ENCODE data around the gene RAB39A.

RAB39A gene

GRCh38 chr11:107999759-108000455 is 71.7 kb downstream of the RAB39A start:
- Histone ChIP-seq H3K4me3 (ENCODE audit: low read length in 2 of 2) (no peak overlapping the region), H3K27me3 (ENCODE audit: control insufficient read depth in 1 of 2, insufficient read depth in 2 of 2, low read length in 2 of 2) (no peaks in the 10 kb centered on the region), H3K4me1 (ENCODE audit: control insufficient read depth, insufficient read depth, low read length) (no peaks in the 10 kb centered on the region), H3K27ac (ENCODE audit: low read length) (no peak overlapping the region), H3K9me3 (ENCODE audit: control insufficient read depth in 2 of 2, low read length in 2 of 2) (no peaks in the 10 kb centered on the region), H3K36me3 (ENCODE audit: control insufficient read depth in 2 of 2, insufficient read depth in 2 of 2, low read length in 2 of 2) (no peaks in the 10 kb centered on the region), H3K9ac (ENCODE audit: low read length in 2 of 2) (no peak overlapping the region)

GRCh38 chr11:108002476-108002875 is 74.2 kb downstream of the RAB39A start:
- Histone ChIP-seq H3K36me3 (ENCODE audit: control insufficient read depth in 2 of 2, insufficient read depth in 2 of 2, low read length in 2 of 2) (no peaks in the 10 kb centered on the region), H3K9me3 (ENCODE audit: control insufficient read depth in 2 of 2, low read length in 2 of 2) (no peaks in the 10 kb centered on the region), H3K9ac (ENCODE audit: low read length in 2 of 2) (no peak overlapping the region), H3K4me1 (ENCODE audit: control insufficient read depth, insufficient read depth, low read length) (no peaks in the 10 kb centered on the region), H3K27me3 (ENCODE audit: control insufficient read depth in 1 of 2, insufficient read depth in 2 of 2, low read length in 2 of 2) (no peaks in the 10 kb centered on the region), H3K4me3 (ENCODE audit: low read length in 2 of 2) (no peak overlapping the region), H3K27ac (ENCODE audit: low read length) (no peak overlapping the region)

GRCh38 chr11:108003623-108004022 is 75.4 kb downstream of the RAB39A start:
- Histone ChIP-seq H3K9ac (ENCODE audit: low read length in 2 of 2) (no peak overlapping the region), H3K4me3 (ENCODE audit: low read length in 2 of 2) (no peak overlapping the region), H3K4me1 (ENCODE audit: control insufficient read depth, insufficient read depth, low read length) (peaks cover 2% of the 10 kb centered on the region), H3K36me3 (ENCODE audit: control insufficient read depth in 2 of 2, insufficient read depth in 2 of 2, low read length in 2 of 2) (no peaks in the 10 kb centered on the region), H3K27ac (ENCODE audit: low read length) (no peak overlapping the region), H3K27me3 (ENCODE audit: control insufficient read depth in 1 of 2, insufficient read depth in 2 of 2, low read length in 2 of 2) (no peaks in the 10 kb centered on the region), H3K9me3 (ENCODE audit: control insufficient read depth in 2 of 2, low read length in 2 of 2) (no peaks in the 10 kb centered on the region)

- Histone ChIP-seq H3K27ac (ENCODE audit: low read length) (no peak overlapping the region), H3K9ac (ENCODE audit: low read length in 2 of 2) (no peak overlapping the region), H3K27me3 (ENCODE audit: control insufficient read depth in 1 of 2, insufficient read depth in 2 of 2, low read length in 2 of 2) (no peaks in the 10 kb centered on the region), H3K9me3 (ENCODE audit: control insufficient read depth in 2 of 2, low read length in 2 of 2) (no peaks in the 10 kb centered on the region), H3K36me3 (ENCODE audit: control insufficient read depth in 2 of 2, insufficient read depth in 2 of 2, low read length in 2 of 2) (no peaks in the 10 kb centered on the region), H3K4me1 (ENCODE audit: control insufficient read depth, insufficient read depth, low read length) (peaks cover 5% of the 10 kb centered on the region), H3K4me3 (ENCODE audit: low read length in 2 of 2) (no peak overlapping the region)
Measured at GRCh38 chr11:108007819-108008218, 79.6 kb downstream of the RAB39A start.

GRCh38 chr11:108008656-108009496 is 80.6 kb downstream of the RAB39A start, which contains the start of gene CUL5:
CUL5 (plus strand) TSS chr11:108008898; CDS start chr11:108009349, 451 bp downstream.
- peak within 1 kb of the TSS; percentile 100 for H3K4me3 ChIP-seq (ENCODE audit: low read length in 2 of 2)
- H3K4me1 ChIP-seq (ENCODE audit: control insufficient read depth, insufficient read depth, low read length): peaks cover 5% of the 10 kb centered on the region

GRCh38 chr11:108009497-108010370 is 81.5 kb downstream of the RAB39A start:
- Histone ChIP-seq H3K27ac (ENCODE audit: low read length) (peak overlapping the region; percentile 97), H3K36me3 (ENCODE audit: control insufficient read depth in 2 of 2, insufficient read depth in 2 of 2, low read length in 2 of 2) (no peaks in the 10 kb centered on the region), H3K9me3 (ENCODE audit: control insufficient read depth in 2 of 2, low read length in 2 of 2) (no peaks in the 10 kb centered on the region), H3K9ac (ENCODE audit: low read length in 2 of 2) (peak overlapping the region; percentile 100), H3K4me1 (ENCODE audit: control insufficient read depth, insufficient read depth, low read length) (peaks cover 5% of the 10 kb centered on the region), H3K4me3 (ENCODE audit: low read length in 2 of 2) (peak overlapping the region; percentile 100), H3K27me3 (ENCODE audit: control insufficient read depth in 1 of 2, insufficient read depth in 2 of 2, low read length in 2 of 2) (no peaks in the 10 kb centered on the region)

More at GRCh38 chr11:108008656-108009496, 80.6 kb downstream of the RAB39A start, which contains the start of gene CUL5:
- Histone ChIP-seq H3K27me3 (ENCODE audit: control insufficient read depth in 1 of 2, insufficient read depth in 2 of 2, low read length in 2 of 2) (no peaks in the 10 kb centered on the region), H3K9ac (ENCODE audit: low read length in 2 of 2) (peak within 1 kb of the TSS; percentile 100), H3K27ac (ENCODE audit: low read length) (peak within 1 kb of the TSS; percentile 97), H3K9me3 (ENCODE audit: control insufficient read depth in 2 of 2, low read length in 2 of 2) (no peaks in the 10 kb centered on the region), H3K36me3 (ENCODE audit: control insufficient read depth in 2 of 2, insufficient read depth in 2 of 2, low read length in 2 of 2) (no peaks in the 10 kb centered on the region)

- H3K9ac ChIP-seq (ENCODE audit: low read length in 2 of 2): no peak overlapping the region
- H3K27me3 ChIP-seq (ENCODE audit: control insufficient read depth in 1 of 2, insufficient read depth in 2 of 2, low read length in 2 of 2): no peaks in the 10 kb centered on the region
- H3K4me3 ChIP-seq (ENCODE audit: low read length in 2 of 2): no peak overlapping the region
- no peaks in the 10 kb centered on the region for H3K9me3 ChIP-seq (ENCODE audit: control insufficient read depth in 2 of 2, low read length in 2 of 2)
- no peaks in the 10 kb centered on the region for H3K36me3 ChIP-seq (ENCODE audit: control insufficient read depth in 2 of 2, insufficient read depth in 2 of 2, low read length in 2 of 2)
- H3K4me1 ChIP-seq (ENCODE audit: control insufficient read depth, insufficient read depth, low read length): peaks cover 9% of the 10 kb centered on the region
- H3K27ac ChIP-seq (ENCODE audit: low read length): no peak overlapping the region
Measured at GRCh38 chr11:108012139-108012725, 84.0 kb downstream of the RAB39A start.
